Activated T-cell treated with anti-CD3 and anti-CD28 coated beads, Interleukin-2, amount 50 U/mL, for 48 hours (primary cell): ENCODE measurements around the gene KRT17.

Experiments used
- DNase-seq, 2 experiments: peaks; one replicate each; pipeline ENCODE4 v3.0.0-alpha.2; 2020

The KRT17 gene

GRCh38 chr17:41624208-41625101 is at the start of gene KRT17:
TSS of gene KRT17 (minus strand) at chr17:41624575. CDS start at chr17:41624509, 66 bp downstream.
- DNase-seq = no peak

GRCh38 chr17:41672153-41672552 is 47.8 kb upstream of the KRT17 start:
- no peak for DNase-seq

DNA sequence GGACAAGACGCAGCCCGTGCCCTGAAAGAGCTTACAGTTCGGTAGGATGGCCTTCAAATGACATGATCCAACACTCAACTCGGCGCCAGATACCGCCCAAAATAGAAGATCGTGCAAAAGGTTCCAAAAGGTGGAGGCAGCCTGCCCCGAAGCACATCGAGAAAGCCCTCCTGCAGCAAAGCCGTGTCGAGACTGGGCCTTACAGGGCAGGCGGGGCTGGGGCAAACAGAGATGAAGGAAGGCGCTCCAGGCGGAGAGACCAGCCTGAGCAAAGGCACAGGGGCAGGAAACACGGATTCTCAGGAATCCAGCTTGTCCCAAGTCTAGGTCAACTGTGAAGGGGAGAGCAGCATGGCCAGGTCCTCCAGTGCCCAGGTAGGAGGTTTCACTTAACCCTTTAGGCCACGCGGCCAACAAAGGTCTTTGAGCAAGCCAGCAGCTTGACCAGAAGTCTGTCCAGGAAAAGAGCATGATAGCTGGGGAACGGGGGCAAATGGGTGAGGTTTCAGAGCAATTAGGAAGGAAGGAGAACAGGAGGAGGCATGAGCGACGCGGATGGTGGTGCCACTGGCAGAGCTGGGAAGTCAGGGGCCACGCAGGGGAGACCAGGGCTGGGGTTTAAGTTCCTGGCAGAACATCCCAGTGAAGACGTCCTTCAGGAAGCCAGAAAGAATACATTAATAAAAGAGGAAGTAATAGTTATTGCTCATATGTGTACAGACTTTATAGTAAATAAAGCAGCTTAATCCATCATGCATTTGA is 43.1 kb upstream of the KRT17 start:
- DNase-seq = no peak

DNA sequence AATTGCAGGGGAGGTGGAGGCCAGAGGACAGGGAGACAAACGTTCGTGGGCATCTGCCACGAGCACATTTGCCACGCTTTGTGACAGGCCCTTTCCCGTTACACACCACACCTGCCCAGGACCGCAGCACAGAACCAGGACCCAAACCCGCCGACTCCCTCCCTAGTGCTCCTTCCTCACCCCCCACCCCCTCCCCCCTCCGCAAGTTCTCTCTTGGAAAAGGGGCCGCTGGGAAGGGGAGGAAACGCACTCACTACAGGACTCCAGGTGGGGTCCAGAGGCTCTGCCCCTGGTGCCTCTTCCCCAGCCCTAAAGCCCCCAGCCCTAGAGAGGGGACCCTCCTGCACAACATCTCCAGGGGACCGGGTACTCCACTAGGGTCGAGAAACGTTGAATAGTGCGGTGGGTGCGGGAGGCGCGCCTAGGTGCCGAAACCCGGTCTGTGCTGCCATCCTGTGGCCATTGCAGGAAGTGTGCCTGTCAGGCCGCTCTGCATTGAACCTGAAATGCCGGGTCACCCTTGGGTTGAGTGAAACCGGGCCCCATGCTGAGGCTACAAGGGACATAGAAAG is 42.4 kb upstream of the KRT17 start:
- DNase-seq = peak; percentile 94

DNA sequence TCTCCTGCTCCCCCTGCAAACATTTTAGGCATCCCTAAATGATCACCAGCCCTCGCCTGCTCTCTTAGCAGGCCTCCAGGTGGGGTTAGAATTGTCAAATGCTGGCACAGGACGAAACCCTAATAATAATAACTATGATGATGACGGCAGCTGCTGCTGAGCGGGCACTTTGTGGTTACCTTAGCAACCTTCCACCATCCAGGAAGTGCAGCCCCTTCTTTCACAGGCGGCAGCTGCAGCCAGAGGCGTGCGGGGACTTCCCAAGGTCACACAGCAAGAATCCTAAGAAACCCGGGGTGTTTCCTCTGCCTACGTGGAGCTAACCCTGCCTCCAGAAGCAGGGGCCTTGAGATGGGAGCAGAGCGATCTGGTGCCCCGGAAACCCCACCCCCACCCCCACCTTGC is 41.9 kb upstream of the KRT17 start:
- DNase-seq = no peak

DNA sequence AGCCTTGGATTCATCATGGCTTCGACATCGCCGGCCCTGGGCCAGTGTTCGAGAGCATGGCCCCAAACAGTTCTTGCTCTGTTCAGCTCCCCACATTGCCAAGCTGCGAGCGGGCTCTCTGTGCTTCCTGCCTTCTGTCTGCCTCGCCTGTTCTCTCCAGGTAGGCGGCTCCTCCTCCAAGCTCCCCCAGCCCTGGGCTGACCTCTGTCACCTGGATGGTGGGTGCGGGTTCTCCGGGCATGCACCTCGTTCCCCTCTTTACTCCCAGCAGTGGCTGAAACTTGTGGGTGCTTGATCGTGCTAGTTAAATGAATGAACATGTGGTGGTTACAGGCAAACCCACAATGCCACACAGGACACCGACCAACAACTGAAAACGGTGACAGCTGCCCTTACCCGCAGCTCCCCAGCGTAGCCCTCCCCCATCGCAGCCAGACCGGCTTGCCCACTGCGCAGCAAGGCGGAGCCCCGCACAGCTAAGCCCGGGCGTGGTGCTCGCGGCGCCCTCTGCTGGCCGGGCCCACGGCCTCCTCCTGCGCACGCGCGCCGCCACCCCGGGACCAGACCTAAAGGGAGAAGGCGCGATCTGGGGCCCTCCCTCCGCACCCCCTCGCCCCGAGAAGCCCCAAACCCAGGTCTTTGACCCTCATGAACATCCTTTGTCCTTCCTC is 41.3 kb upstream of the KRT17 start:
- peak; percentile 93 to 96 for DNase-seq

DNA sequence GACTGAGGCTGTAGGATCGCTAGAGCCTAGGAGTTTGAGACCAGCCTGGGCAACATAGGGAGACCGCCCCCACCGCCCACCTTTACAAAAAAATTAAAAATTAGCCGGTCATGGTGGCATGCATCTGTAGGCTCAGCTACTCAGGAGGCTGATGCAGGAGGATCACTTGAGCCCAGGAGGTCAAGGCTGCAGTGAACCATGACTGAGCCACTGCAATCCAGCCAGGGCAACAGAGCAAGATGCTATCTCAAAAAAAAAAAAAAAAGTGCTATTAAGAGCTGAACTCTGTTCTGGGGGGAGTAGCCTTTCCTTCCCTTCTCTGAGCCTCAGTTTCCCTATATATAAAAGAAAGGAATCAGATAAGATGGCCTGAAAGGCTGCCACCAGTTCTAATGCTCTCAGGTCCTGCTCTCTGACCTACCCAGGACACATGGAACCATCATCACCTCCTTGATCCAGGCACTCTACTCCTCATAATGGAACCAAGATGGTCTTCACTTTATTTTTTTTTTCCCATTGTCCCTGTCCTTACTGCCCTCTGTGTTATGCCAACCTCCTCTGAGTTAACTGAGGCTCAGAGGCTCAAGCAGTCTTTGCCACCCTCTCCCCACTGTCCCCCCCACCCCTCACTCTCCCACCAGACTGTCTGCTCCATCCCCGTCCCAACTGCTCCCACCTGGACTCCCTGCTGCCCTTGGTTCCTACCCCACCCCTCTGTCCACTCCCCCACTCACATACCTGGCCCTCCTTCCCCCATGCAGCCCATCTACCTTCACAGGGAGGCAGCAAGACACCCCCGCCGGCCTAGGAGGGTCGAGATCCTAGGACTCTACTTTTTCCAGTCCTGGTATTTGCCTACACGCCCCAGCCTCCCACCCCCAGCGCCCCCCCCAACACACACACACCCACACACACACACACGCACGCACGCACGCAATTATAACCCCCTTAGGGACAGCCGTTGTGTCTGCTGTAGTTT is 40.5 kb upstream of the KRT17 start:
- DNase-seq = no peak

DNA sequence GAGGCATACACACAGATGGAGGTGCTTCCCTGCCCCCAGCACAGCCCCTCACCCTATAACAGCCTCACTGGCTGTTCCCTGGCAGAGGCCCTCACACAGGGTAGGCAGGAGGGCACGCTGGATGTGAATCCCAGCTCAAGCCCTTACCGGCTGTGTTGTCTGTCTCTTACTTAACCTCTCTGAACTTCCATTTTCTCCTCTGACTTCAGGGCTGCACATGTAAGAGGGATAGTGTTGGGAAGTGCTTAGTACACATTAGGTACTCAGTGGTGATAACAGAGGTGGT is 39.7 kb upstream of the KRT17 start:
- no peak for DNase-seq

- no peak for DNase-seq
Measured at GRCh38 chr17:41663451-41664171, 39.2 kb upstream of the KRT17 start.

- DNase-seq = no peak
Measured at GRCh38 chr17:41660221-41660711, 35.9 kb upstream of the KRT17 start.

DNA sequence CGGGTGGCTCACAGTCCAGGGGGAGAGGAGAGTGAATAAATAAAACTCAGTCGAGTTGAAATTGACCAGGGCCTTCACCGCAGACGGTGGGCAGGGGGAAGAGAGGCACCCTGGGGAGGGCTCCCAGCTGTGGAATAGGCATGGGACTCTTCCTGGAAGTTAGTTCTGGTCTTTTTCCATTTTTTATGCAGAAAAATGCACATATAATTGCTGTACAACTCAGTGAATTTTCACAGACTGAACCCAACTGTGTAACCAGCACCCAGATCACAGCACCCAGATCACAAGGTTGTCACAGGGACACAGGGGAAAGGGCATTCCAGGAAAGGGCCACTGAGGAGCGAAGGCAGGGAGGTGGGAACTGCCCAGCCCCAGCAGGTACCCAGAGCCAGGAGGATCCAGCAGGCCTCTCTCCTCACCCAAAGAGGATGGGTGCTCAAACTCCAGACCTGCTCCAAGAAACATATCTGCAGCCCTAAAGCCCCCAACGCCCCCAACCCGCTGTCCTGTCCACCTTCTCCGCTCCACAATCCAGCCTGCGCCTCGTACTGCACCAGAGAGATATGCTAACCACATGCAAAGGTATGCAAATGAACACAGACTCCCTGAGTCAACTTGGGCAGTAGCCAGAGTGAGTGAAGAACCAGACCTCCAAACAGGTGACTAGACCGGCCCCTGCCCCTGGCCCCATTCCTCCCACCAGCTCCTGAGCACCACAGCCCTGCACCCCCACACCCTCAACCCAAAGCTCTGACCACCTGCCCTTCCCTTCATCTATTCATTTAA is 35.2 kb upstream of the KRT17 start:
- DNase-seq = no peak

DNA sequence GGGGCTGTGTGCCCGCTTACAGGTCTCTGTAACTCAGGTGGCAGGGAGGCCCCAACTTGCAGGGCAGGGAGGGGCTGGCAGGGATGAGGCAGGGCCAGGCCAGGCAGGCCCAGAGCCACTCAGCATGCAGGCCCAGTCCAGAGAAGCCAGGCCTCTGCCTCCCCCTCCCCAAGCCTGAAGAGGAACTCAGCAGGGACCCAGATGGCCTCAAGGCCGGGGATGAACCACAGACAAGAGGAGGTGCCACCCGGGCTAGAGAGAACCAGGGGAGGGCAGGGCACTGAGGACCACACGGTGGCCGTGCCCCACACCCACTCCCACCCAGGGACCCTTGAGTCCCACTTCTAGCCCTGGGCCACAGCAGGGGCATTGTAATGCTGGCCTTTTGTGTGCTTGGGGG is 34.5 kb upstream of the KRT17 start:
- DNase-seq = no peak

DNA sequence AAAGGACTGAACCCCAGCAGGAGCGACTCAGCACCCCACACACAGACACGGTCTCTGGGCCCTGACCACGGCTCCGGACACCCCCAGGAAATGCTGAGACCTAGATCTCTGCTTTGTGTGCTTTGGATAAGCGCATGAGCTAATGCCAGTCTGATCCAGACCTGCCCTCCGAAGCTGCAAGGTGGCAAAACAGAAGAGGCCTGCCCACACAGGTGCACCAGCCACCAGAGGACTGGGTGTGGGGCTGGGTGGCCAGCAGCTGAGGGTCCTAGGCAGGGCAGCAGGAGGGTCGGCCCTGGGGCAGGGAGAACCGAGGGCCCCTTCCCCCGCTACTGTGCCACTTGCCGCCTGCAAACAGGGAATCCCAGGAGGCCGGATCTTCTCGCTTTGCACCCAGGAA is 33.6 kb upstream of the KRT17 start:
- no peak for DNase-seq

- no peak for DNase-seq
Measured at GRCh38 chr17:41657176-41657754, 32.9 kb upstream of the KRT17 start.

DNA sequence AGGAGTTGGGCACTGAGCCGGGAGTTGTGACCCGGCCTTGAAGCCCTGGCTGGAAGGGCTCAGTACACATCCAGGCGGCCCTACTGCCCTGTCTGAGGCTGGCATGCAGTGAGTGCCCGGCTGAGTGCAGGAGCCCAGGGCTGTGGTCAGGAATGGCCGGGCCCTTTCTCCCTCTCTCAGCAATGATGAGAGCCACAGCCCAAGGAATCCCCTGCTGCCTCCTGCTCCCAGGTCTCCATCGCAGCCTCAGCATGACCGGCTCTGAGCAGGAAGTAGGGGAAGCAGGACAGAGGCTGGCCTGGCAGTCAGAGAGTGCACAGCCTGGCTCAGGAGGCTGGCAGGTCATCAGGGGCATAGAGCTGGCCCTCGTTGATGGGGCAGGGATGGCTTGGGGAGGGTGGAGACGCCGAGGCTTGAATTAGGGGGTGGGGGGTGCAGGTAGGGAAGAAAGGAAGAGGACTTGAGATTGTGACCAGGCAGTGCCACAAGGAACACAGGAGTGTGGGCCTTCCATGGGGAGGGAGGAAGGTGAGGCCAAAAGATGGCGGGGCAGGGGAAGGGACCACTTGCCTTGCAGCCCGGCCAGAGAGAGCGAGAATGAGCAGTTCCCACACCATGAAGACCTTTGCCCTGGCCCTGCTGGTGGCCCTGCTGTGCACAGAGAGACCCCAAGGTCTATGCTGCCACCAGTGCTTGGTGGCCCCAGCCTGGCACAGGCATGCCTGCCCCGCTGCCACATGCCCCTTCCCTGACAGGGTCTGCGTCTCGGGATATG is 32.1 kb upstream of the KRT17 start:
- DNase-seq = no peak

DNA sequence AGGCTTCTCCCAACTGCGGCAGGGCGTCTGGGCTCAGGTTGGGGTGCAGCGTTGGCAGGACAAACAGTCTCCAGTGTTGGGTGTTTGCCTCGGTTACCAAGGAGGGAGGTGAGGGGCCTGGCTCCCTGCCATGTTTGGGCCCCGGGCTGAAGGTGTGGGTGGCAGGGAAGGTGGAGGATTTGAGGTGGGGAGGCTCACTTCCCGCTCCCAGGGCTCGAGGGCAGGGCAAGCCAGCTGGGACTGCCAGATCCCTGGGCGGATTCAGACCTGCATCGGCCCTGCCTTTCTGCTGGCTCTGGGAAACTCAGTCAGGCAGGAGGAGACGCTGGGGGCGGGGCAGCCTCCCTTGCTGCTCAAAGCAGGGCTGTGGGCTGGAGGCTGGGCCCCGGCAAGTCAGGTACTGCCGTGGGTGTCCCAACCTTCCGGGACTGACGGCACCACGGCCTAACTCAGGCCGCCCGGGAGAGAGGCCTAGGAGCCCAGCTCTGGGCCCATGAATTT is 31.3 kb upstream of the KRT17 start:
- DNase-seq = no peak

DNA sequence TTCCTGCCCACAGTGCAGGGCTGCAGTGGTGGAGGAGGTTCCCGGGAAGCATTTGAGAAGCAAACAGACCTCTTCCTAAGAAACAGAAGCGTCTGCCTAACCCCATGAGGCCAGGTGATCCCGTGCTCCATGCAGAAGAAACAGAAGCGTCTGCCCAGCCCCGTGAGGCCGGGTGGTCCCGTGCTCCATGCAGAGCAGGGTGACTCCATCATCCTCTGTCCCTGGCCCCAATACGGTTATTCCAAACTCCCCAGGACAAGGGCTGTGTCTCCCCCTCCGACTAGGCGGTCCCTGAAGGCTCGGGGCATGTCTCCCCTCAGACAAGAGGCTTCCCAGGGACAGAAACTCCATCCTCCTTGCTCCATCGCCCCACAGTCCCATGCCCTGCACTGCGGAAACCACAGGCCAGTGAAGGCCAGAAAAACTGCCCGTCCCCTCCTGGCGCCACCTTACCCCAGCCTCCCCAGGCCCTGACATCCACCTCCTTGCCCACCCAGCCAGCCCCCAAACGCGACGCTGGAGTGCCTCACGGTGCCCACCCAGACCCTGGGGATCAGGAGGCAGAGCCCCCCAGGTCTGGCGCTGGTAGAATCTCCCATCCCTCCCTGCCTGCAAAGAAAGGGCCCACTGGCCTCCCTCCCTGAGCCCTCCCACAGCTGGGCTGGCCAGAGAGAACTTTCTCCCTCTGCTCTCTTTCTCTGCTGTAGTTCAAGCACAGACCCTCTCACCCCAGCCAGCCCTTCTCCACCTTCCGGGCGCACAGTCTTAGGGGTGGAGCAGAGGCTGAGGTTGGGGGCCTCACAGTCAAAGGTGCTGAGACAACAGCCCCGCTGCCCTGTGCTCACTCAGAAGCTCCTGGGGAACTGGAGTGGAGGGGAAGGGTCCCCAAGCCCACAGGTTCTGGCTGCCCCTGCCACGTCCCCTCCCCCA is 30.6 kb upstream of the KRT17 start:
- no peak for DNase-seq
